K562 (cell line): ENCODE results near the gene RHAG. TPM values are rescaled to one million over a fixed set of nuclear protein-coding genes. Genes with fewer than 3 reads are reported as not detected.

ENCODE experiments used
- C11orf30 ChIP-seq: fragments of 450-650 bp; IDR thresholded peaks from 2 replicates; pipeline ENCODE4 v1.6.1; 2016; ENCODE audit warnings: low read depth, mild to moderate bottlenecking
- CTBP1 ChIP-seq: fragments of 450-650 bp; IDR thresholded peaks from 2 replicates; pipeline ENCODE4 v1.6.1; 2016; ENCODE audit warnings: borderline replicate concordance
- FOXJ2 ChIP-seq: fragments of 200-800 bp; sonication (Bioruptor generic); IDR thresholded peaks from 2 replicates; pipeline ENCODE4 v1.6.1; 2016; ENCODE audit warnings: missing genetic modification characterization, missing compliant biosample characterization
- HDAC8 ChIP-seq: fragments of 450-650 bp; IDR thresholded peaks from 2 replicates; pipeline ENCODE4 v1.6.1; 2016; ENCODE audit warnings: mild to moderate bottlenecking, missing genetic modification characterization, moderate library complexity, missing compliant biosample characterization
- HMBOX1 ChIP-seq: sonication (generic); IDR thresholded peaks from 2 replicates; pipeline ENCODE4 v1.6.1; 2016
- JUNB ChIP-seq: fragments of 450-650 bp; formaldehyde crosslinking; conservative IDR thresholded peaks from 2 replicates; pipeline ENCODE4 v1.4.0; 2020; ENCODE audit warnings: mild to moderate bottlenecking
- KDM1A ChIP-seq, 2 experiments: fragments of 450-650 bp; IDR thresholded peaks; 2 replicates each; pipeline ENCODE4 v1.6.1; 2016; ENCODE audit warnings: mild to moderate bottlenecking in 2 of 2
- MAFG ChIP-seq: fragments of 450-650 bp; conservative IDR thresholded peaks from 2 replicates; pipeline ENCODE4 v1.6.1; 2016; ENCODE audit warnings: missing genetic modification characterization, missing compliant biosample characterization
- MTA1 ChIP-seq: fragments of 450-650 bp; IDR thresholded peaks from 2 replicates; pipeline ENCODE4 v1.6.1; 2017; ENCODE audit warnings: borderline replicate concordance
- PBX2 ChIP-seq, 2 experiments: IDR thresholded peaks in 1 of 2; conservative IDR thresholded peaks in 1 of 2; 2 replicates each; pipeline ENCODE4 v1.6.1; 2016; ENCODE audit warnings: low read depth in 2 of 2, mild to moderate bottlenecking in 1 of 2, missing compliant biosample characterization in 1 of 2, missing genetic modification characterization in 1 of 2, moderate library complexity in 1 of 2
- VEZF1 ChIP-seq: fragments of 200-800 bp; sonication (Bioruptor generic); IDR thresholded peaks from 2 replicates; pipeline ENCODE4 v1.6.1; 2017; ENCODE audit warnings: missing genetic modification characterization, missing compliant biosample characterization
- ZNF316 ChIP-seq: fragments of 450-650 bp; IDR thresholded peaks from 2 replicates; pipeline ENCODE4 v1.6.1; 2016
- ZNF318 ChIP-seq, 2 experiments: fragments of 450-650 bp; IDR thresholded peaks; 2 replicates each; pipeline ENCODE4 v1.6.1; 2016; ENCODE audit warnings: mild to moderate bottlenecking in 2 of 2, borderline replicate concordance in 1 of 2, low read depth in 1 of 2, moderate library complexity in 1 of 2
- ZSCAN32 ChIP-seq: fragments of 450-650 bp; formaldehyde crosslinking; IDR thresholded peaks from 2 replicates; pipeline ENCODE4 v1.4.0; 2020; ENCODE audit warnings: mild to moderate bottlenecking, moderate library complexity
- polyA plus RNA-seq, 8 experiments: library from polyadenylated mRNA; depleted of rRNA in 4 of 8; stranded (reverse) in 5 of 8; unstranded in 3 of 8; fragments of >200 nt; fragmentation: Nextera tagmentation in 2 of 8; fragmentation: Illumina TruSeq in 1 of 8; extraction: Ambion mirVana in 2 of 8; extraction: Trizol in 1 of 8; gene quantifications; 2 replicates each; pipeline versions ENCODE4 v1.2.1 to v1.2.3, GENCODE V29; 2011 to 2014; ENCODE audit warnings: inconsistent platforms in 1 of 8, missing spikeins in 1 of 8
- total RNA-seq, 7 experiments: library from RNA; depleted of rRNA in 6 of 7; stranded (reverse); fragments of >200 nt in 6 of 7; fragmentation: Illumina TruSeq in 2 of 7; extraction: Trizol in 2 of 7; gene quantifications; 2 replicates each; pipeline versions ENCODE4 v1.2.1 to v1.2.3, GENCODE V29; 2011 to 2021; ENCODE audit warnings: low replicate concordance in 1 of 7

The RHAG gene
- total and polyA plus RNA-seq, 9 of the 15 experiments (the other 6 are each of a cell fraction or from before 2014, with no cell fraction given), result 290 to 1,202 (median 505) TPM

- TF ChIP-seq ZNF318 (IDR thresholded peaks at IDR 0.05; ENCODE audit: borderline replicate concordance in 1 of 2, low read depth in 1 of 2) (peak in 1 of 2 experiments; percentile 49; a peak in 1 of 4 replicates), FOXJ2 (peak; percentile 69; the same call in 1 of the 2 replicates), HMBOX1 (0 out of 2 replicates have a peak, but pooled peaks have one; percentile 44), MTA1 (no peak), C11orf30 (peak; percentile 63; the same call in 1 of the 2 replicates), KDM1A (IDR thresholded peaks at IDR 0.05) (peak; percentile 97), VEZF1 (peak; percentile 44; the same call in 1 of the 2 replicates), PBX2 (CRISPR knock-in tag; IDR thresholded peaks at IDR 0.05; ENCODE audit: low read depth) (peak; percentile 67), PBX2 (tag; conservative IDR thresholded peaks at IDR 0.05; ENCODE audit: low read depth) (peak; percentile 99), CTBP1 (no peak; the same call in 1 of the 2 replicates), JUNB (CRISPR knock-in tag) (peak; percentile 50; the same call in 1 of the 2 replicates), HDAC8 (tag) (no peak), ZNF316 (0 out of 2 replicates have a peak, but pooled peaks have one; percentile 17), MAFG (tag) (peak; percentile 53), ZSCAN32 (CRISPR knock-in tag) (no peak)
Measured at GRCh38 chr6:49556429-49556837, 80.2 kb downstream of the RHAG start (continued).
